ENCODE results near the gene HDAC7. TPM values are rescaled to one million over a fixed set of nuclear protein-coding genes. Genes with fewer than 3 reads are reported as not detected.
"Not testable (repeated sequence)": the region's sequence is repeated elsewhere in the genome, so short reads cannot be mapped to it uniquely, and the experiment has no call there.

Gene HDAC7
- total RNA-seq, 3 donors from 2014 or later (not counting 1 experiment from before 2014, with no cell fraction given): 141 to 235 (median 147) TPM

- DNase-seq (no peak), ATAC-seq (no peak)
- peak overlapping the region; percentile 90 for H3K4me3 Mint-ChIP-seq
- Histone ChIP-seq H3K27ac (ENCODE audit: low read length) (peak overlapping the region; percentile 87), H3K9me3 (ENCODE audit: control insufficient read depth, insufficient read depth, low read length) (no peaks in the 10 kb centered on the region), H3K36me3 (ENCODE audit: control insufficient read depth, insufficient read depth, low read length) (peaks cover 3% of the 10 kb centered on the region), H3K4me1 (ENCODE audit: control insufficient read depth, insufficient read depth, low read length) (peaks cover 98% of the 10 kb centered on the region), H3K4me3 (ENCODE audit: low read length) (no peak overlapping the region), H3K27me3 (ENCODE audit: control insufficient read depth, insufficient read depth, low read length) (no peaks in the 10 kb centered on the region)
- H3K27me3 Mint-ChIP-seq (ENCODE audit: low read depth in 2 of 2): no peaks in the 10 kb centered on the region
- H3K4me1 Mint-ChIP-seq: peaks cover 85 to 94% of the 10 kb centered on the region in 2 donors
- intact Hi-C loops (cut with micrococcal nuclease): loop anchor here (2.0 to 10.0 kb wide), 5 partner anchors 105 to 1595 kb away; partner anchors contain the start of genes RPAP3 and SENP1
- no peak for TF ChIP-seq CTCF (IDR thresholded peaks at IDR 0.05)
- peak overlapping the region; percentile 91 to 92 for H3K27ac Mint-ChIP-seq
- no peaks in the 10 kb centered on the region for H3K36me3 Mint-ChIP-seq
- 70% methylated on average over 13 of the region's 14 CpGs for WGBS (ENCODE audit: insufficient coverage)
- no peaks in the 10 kb centered on the region for H3K9me3 Mint-ChIP-seq
Observed at GRCh38 chr12:47811581-47812484, 7.9 kb downstream of the HDAC7 start.

DNA sequence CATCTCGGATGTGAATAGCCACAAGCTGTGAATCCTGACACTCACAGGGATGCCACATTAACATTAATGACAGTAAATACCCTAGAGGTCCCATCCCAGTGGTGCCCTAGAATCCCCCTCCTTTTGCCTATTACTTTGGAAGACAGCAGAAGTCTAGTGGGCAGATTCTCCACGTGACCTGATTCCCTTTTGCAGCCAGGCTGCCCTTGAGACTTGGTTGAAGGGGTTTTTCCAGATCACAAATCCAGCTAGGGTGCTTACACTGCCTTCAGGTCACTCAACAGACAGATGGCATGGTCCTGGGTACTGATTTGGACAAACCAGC lies 8.7 kb downstream of the HDAC7 start:
- H3K36me3 ChIP-seq (ENCODE audit: control insufficient read depth, insufficient read depth, low read length): peaks cover 3% of the 10 kb centered on the region
- Mint-ChIP-seq H3K4me3 (peak overlapping the region; percentile 90), H3K4me1 (peaks cover 81 to 92% of the 10 kb centered on the region in 2 donors), H3K27me3 (ENCODE audit: low read depth in 2 of 2) (no peaks in the 10 kb centered on the region), H3K9me3 (no peaks in the 10 kb centered on the region), H3K27ac (peak overlapping the region; percentile 91 to 92), H3K36me3 (no peaks in the 10 kb centered on the region)
- no peak for ATAC-seq
- H3K4me1 ChIP-seq (ENCODE audit: control insufficient read depth, insufficient read depth, low read length): peaks cover 98% of the 10 kb centered on the region
- no peaks in the 10 kb centered on the region for H3K9me3 ChIP-seq (ENCODE audit: control insufficient read depth, insufficient read depth, low read length)
- peak overlapping the region; percentile 87 for H3K27ac ChIP-seq (ENCODE audit: low read length)
- TF ChIP-seq CTCF (IDR thresholded peaks at IDR 0.05): no peak
- WGBS (ENCODE audit: insufficient coverage): 15% methylated on average over 2 of the region's 2 CpGs
- H3K27me3 ChIP-seq (ENCODE audit: control insufficient read depth, insufficient read depth, low read length): no peaks in the 10 kb centered on the region
- intact Hi-C loops (cut with micrococcal nuclease): loop anchor here (5.0 to 10.0 kb wide), 4 partner anchors 296 to 1594 kb away; partner anchors contain the start of gene SENP1
- H3K4me3 ChIP-seq (ENCODE audit: low read length): no peak overlapping the region
- peak in 1 of 2 donors; percentile 40 for DNase-seq

GRCh38 chr12:47809518-47809917 lies 10.2 kb downstream of the HDAC7 start:
- H3K36me3 Mint-ChIP-seq; H3K9me3 Mint-ChIP-seq; H3K4me3 ChIP-seq (ENCODE audit: low read length); DNase-seq; intact Hi-C loops (cut with micrococcal nuclease); H3K27me3 Mint-ChIP-seq (ENCODE audit: low read depth in 2 of 2); H3K36me3 ChIP-seq (ENCODE audit: control insufficient read depth, insufficient read depth, low read length); ATAC-seq; H3K9me3 ChIP-seq (ENCODE audit: control insufficient read depth, insufficient read depth, low read length); H3K27me3 ChIP-seq (ENCODE audit: control insufficient read depth, insufficient read depth, low read length): not testable (repeated sequence)
- Mint-ChIP-seq H3K4me1 (peaks cover 88 to 95% of the 10 kb centered on the region in 2 donors), H3K27ac (peak overlapping the region; percentile 91 to 92), H3K4me3 (peak overlapping the region; percentile 37)
- WGBS (ENCODE audit: insufficient coverage): 86% methylated on average over 8 of the region's 9 CpGs
- Histone ChIP-seq H3K27ac (ENCODE audit: low read length) (peak overlapping the region; percentile 87), H3K4me1 (ENCODE audit: control insufficient read depth, insufficient read depth, low read length) (peaks cover 97% of the 10 kb centered on the region)

DNA sequence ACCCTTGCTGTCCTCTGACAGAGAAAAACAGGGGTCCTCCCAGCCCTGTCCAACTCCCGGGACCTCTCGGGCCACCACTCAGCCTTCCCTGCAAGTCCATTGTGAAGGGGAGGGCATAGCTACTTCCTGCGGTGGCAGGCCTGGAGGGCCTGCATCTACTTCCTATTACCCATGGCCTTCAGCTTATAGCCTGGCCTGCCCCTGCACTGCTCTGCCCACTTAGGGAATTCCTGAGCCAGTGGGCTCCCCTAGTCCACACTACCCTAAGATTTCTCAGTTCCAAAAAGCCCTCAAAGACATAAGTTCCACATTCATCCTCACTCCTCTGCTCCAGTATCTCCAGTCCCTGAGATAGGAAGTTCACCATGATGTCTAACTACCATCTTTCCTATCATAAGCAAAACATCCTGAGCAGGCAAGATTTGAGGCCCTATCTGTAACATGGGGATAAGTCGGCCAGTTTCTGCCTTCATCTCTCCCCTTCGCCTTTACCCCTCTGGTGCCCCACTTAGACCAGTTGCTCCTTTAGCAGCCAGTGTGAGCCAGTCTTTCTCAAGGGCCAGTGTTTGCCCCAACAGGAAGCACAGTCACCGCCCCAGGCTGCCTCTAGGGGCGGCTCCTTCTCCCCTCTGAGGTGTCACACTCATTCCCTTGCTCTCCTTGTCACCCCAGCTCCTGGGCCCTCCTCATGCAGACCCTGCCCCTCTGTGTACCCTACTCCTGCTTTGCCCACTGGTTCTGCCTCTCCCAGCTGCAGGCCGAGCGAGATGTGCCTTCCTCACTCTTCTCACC lies 10.9 kb downstream of the HDAC7 start:
- DNase-seq (peak; percentile 60 to 69), ATAC-seq (peak; percentile 29 to 57 (median 39))
- intact Hi-C loops (cut with micrococcal nuclease): no loop called here
- Histone ChIP-seq H3K9me3 (ENCODE audit: control insufficient read depth, insufficient read depth, low read length) (no peaks in the 10 kb centered on the region), H3K27ac (ENCODE audit: low read length) (peak overlapping the region; percentile 87), H3K4me1 (ENCODE audit: control insufficient read depth, insufficient read depth, low read length) (peaks cover 97% of the 10 kb centered on the region), H3K4me3 (ENCODE audit: low read length) (peak overlapping the region; percentile 3), H3K27me3 (ENCODE audit: control insufficient read depth, insufficient read depth, low read length) (no peaks in the 10 kb centered on the region), H3K36me3 (ENCODE audit: control insufficient read depth, insufficient read depth, low read length) (peaks cover 6% of the 10 kb centered on the region)
- no peaks in the 10 kb centered on the region for H3K36me3 Mint-ChIP-seq
- 12% methylated on average over 9 of the region's 9 CpGs for WGBS (ENCODE audit: insufficient coverage)
- H3K27me3 Mint-ChIP-seq (ENCODE audit: low read depth in 2 of 2): no peaks in the 10 kb centered on the region
- H3K4me3 Mint-ChIP-seq: peak overlapping the region; percentile 78
- TF ChIP-seq CTCF (IDR thresholded peaks at IDR 0.05): peak; percentile 27
- peaks cover 88 to 95% of the 10 kb centered on the region in 2 donors for H3K4me1 Mint-ChIP-seq
- peak overlapping the region; percentile 91 to 92 for H3K27ac Mint-ChIP-seq
- no peaks in the 10 kb centered on the region for H3K9me3 Mint-ChIP-seq

Data from natural killer cell (primary cell).